Measurements from ENCODE around the gene DNAJC16.

DNA sequence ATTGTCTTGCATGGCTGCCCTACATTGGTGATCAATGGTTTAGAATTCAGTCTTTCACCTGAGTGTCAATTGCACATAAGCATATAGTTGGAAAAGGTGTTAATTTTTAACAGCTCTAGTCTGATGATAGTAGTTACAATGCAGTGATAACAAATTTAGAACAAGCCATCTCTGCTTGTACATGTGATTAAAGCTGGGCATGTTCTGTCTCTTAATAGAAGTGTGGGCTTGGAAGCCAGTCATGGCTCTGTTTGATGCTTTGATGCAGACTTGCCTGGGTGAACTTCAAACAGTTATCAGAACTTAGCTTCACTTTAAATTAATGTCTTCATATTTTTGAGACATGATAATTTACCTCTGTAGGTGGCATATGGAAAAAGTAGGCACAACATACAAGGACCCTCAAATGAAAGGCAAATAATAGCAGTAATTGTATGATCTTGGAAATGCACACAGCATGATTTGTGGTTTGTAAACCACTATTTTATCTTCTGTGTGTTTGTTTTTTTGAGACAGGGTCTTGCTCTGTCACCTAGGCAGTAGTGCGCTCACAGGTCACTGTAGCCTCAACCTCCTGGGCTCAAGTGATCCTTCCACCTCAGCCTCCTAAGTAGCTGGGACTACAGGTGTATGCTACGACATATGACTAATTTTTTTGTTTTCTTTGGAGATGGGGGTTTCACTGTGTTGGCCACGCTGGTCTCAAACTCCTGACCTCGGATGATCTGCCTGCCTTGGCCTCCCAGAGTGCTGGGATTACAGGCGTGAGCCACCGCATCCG is 94.4 kb downstream of the DNAJC16 start:
- TF ChIP-seq CTCF (IDR thresholded peaks at IDR 0.05) (no peak), POLR2A (IDR thresholded peaks at IDR 0.05) (no peak)
